NCI-H2171 (cell line): ENCODE measurements around the gene IPP.
A peak's percentile ranks its signal among the peaks of the same experiment; 100 is the strongest.
"Not testable (repeated sequence)": the region's sequence is repeated elsewhere in the genome, so short reads cannot be mapped to it uniquely, and the experiment has no call there.

Source experiments
- DNase-seq: peaks from one replicate; lab custom pipeline; 2025; lab: John Stamatoyannopoulos, UW

IPP gene

GRCh38 chr1:45750298-45751038 is at the start of gene IPP:
IPP (minus strand) TSS chr1:45750653; CDS start chr1:45746411, 4,242 bp downstream.
- peak; percentile 94 for DNase-seq

- no peak for DNase-seq
Observed at GRCh38 chr1:45796946-45797345, 46.5 kb upstream of the IPP start.

- DNase-seq = no peak
Observed at GRCh38 chr1:45796381-45796780, 45.9 kb upstream of the IPP start.

- DNase-seq = no peak
Observed at GRCh38 chr1:45793942-45794604, 43.6 kb upstream of the IPP start.

- no peak for DNase-seq
Observed at GRCh38 chr1:45792744-45793143, 42.3 kb upstream of the IPP start.

GRCh38 chr1:45789601-45790000 is 39.1 kb upstream of the IPP start:
- no peak for DNase-seq

GRCh38 chr1:45787905-45788304 is 37.5 kb upstream of the IPP start:
- DNase-seq = no peak

- DNase-seq = no peak
Observed at GRCh38 chr1:45785583-45785982, 35.1 kb upstream of the IPP start.

- no peak for DNase-seq
Observed at GRCh38 chr1:45775794-45776193, 25.3 kb upstream of the IPP start.

GRCh38 chr1:45772971-45773370 is 22.5 kb upstream of the IPP start:
- no peak for DNase-seq

- no peak for DNase-seq
Observed at GRCh38 chr1:45769261-45769932, 18.9 kb upstream of the IPP start.

GRCh38 chr1:45767035-45767434 is 16.6 kb upstream of the IPP start:
- no peak for DNase-seq

GRCh38 chr1:45765999-45766792 is 15.7 kb upstream of the IPP start:
- DNase-seq = no peak

- DNase-seq = no peak
Observed at GRCh38 chr1:45762291-45762690, 11.8 kb upstream of the IPP start.

- DNase-seq = no peak
Observed at GRCh38 chr1:45755697-45756096, 5.2 kb upstream of the IPP start.

- no peak for DNase-seq
Observed at GRCh38 chr1:45753248-45754037, 3.0 kb upstream of the IPP start.

GRCh38 chr1:45752441-45753052 is 2.1 kb upstream of the IPP start:
- DNase-seq = no peak

- no peak for DNase-seq
Observed at GRCh38 chr1:45752014-45752413, 1.6 kb upstream of the IPP start.

- DNase-seq = not testable (repeated sequence)
Observed at GRCh38 chr1:45751039-45751838, 786 bp upstream of the IPP start.

GRCh38 chr1:45746922-45747321 is 3.5 kb downstream of the IPP start:
- DNase-seq = no peak
